GM12875 (cell line): Measurements from ENCODE around the gene ISL2.
"Not testable (repeated sequence)": the region's sequence is repeated elsewhere in the genome, so short reads cannot be mapped to it uniquely, and the experiment has no call there.

ENCODE experiments used
- H3K4me3 ChIP-seq: one replicate; pipeline ENCODE4 v1.5.1; 2011; ENCODE audit warnings: low read depth, low read length, control low read depth
- TF ChIP-seq, protein P1 (sequence below): IDR thresholded peaks from 2 replicates; pipeline ENCODE4 v1.5.1; 2011; ENCODE audit warnings: low read depth, mild to moderate bottlenecking, control low read depth, inconsistent platforms, low read length, moderate library complexity, borderline replicate concordance; ENCODE audit not compliant: insufficient read depth

ISL2 gene

DNA sequence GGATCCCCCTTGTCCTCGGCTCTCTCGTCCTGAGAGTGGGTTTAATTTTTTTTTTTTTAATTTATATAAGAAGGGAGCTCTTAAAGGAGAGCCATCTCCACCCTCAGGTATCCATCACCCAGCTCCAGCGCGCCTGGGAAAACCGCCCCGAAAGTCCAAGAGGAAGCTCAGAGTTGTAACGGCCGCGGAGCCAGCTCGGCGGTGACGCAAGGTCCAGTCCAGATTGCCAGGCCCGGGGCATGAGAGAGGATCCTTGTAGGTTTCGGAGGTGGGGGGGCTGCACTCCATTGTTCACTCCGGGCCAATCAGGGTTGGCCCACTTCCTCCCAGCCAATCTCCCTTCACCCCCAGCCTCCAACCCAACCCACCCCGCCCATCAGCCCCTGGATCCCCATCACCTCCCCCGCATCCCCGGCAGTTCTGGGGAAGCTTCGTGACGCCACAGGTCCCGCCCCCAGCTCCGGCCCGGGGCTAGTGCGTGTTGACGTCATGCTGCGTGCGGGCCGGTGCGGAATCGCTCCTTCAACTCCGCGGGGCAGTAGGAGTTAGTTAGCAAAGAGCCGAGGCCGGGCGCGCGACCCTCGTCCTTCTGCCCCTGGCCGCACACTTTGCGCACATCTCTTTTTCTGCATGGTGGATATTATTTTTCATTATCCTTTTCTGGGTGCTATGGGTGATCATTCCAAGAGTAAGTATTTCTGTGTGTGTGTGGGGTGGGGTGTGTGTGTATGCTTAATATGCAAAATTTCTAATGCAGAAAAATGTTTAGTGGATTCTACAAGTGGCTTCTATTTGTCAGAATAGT lies at the start of gene ISL2:
ISL2 (plus strand) TSS at position 520 of the 805 bp plus-strand sequence; CDS start at position 631, 111 bp downstream.
- TF ChIP-seq, protein P1, sequence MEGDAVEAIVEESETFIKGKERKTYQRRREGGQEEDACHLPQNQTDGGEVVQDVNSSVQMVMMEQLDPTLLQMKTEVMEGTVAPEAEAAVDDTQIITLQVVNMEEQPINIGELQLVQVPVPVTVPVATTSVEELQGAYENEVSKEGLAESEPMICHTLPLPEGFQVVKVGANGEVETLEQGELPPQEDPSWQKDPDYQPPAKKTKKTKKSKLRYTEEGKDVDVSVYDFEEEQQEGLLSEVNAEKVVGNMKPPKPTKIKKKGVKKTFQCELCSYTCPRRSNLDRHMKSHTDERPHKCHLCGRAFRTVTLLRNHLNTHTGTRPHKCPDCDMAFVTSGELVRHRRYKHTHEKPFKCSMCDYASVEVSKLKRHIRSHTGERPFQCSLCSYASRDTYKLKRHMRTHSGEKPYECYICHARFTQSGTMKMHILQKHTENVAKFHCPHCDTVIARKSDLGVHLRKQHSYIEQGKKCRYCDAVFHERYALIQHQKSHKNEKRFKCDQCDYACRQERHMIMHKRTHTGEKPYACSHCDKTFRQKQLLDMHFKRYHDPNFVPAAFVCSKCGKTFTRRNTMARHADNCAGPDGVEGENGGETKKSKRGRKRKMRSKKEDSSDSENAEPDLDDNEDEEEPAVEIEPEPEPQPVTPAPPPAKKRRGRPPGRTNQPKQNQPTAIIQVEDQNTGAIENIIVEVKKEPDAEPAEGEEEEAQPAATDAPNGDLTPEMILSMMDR, result no peak
- peak within 1 kb of the TSS; percentile 62 for H3K4me3 ChIP-seq

DNA sequence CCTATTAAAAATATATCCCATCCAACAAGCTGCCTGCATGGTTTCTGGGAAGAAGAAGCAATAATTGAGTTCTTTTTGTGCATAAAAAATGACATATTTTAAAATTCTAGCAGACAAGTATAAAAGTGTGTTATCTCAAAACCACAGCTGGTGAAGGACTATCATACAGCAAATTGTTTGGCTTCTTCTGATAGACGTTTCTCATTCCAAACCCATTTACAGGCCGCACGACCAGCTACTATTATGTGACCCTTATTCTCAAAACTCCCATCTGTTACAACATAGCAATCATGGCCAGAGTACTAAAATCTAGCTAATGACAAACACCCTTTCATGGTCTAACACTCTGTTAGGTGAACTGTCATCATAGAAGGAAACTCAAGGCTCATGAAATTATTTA lies 47.0 kb upstream of the ISL2 start:
- H3K4me3 ChIP-seq, result no peak overlapping the region
- TF ChIP-seq, protein P1, result no peak

DNA sequence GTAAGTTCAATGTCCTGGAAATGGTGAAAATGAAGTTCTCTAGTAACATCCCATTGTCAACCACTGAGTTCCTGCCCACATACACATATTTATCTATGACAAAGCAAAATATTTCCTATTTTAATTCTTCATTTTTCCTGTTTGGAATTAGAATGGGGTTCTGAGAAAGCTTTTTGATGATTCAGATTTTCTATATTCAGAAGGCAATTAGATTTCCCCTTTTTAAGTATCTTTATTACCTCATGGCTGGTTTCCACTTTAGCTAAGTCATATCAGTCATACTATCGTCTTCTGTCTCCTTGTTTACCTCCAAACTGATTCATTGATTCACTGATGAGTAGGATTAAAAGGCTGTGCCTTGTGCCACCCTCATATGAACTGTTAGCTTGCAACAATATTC lies 43.2 kb upstream of the ISL2 start:
- TF ChIP-seq, protein P1, result no peak
- no peak overlapping the region for H3K4me3 ChIP-seq

DNA sequence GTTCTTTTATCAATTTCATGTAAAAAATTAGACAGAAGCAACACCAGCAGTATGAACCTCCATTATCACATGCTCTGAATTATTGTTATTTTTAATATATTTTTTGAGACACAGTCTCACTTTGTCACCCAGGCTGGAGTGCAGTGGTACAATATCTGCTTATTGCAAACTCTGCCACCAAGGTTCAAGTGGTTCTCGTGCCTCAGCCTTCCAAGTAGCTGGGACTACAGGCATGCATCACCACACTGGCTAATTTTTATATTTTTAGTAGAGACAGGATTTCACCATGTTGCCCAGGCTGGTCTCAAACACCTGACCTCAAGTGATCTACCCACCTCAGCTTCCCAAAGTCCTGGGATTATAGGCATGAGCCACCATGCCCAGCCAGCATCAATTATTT lies 42.1 kb upstream of the ISL2 start:
- H3K4me3 ChIP-seq, result not testable (repeated sequence)

DNA sequence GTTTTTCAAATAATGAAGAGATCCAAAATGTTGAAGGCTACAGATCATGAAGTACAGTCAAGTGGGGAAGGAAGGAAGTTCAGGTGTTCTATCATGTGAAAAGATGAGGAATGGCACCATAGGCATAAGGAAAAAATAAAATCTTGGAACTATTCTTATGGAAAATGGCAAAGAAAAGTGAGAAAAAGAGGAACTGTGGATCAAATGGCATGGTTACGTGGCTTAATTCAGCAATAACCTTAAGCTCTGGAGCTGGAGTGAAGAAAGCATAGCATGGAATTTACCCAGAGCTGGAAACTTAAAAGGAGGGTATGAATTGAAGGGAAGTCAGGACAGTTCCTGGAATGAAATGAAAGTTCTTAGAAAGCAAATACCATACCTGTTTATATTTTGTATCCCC lies 39.7 kb upstream of the ISL2 start:
- no peak overlapping the region for H3K4me3 ChIP-seq
- TF ChIP-seq, protein P1, result no peak

DNA sequence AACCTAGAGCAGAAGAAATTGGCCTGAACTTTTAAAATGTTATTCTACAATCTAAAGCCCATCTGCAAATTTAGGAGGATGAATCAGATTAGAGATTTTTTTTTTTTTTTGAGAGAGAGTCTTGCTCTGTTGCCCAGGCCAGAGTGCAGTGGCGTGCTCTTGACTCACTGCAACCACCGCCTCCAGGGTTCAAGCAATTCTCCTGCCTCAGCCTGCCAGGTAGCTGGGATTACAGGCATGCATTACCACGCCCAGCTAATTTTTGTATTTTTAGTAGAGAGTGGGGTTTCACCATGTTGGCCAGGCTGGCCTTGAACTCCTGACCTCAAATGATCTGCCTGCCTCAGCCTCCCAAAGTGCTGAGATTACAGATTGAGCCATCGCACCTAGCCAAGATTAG lies 38.6 kb upstream of the ISL2 start:
- not testable (repeated sequence) for H3K4me3 ChIP-seq

DNA sequence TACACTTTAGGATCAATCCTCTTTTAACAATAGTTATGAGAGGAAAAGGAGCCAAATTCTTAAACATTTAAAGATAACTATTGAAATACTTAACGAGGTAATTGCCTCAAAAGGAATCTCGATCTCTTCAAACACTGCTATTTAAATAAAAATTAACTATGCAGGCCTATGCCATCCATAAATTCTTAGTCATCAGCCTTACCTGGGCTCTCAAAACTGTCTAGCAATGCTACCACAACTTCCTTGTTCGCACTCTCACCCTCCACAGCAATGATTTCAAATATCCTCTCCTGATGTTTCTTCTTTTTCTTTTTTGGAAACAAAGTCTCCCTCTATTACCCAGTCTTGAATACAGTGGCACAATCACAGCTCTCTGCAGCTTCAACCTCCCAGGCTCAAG lies 37.6 kb upstream of the ISL2 start:
- H3K4me3 ChIP-seq, result no peak overlapping the region
- TF ChIP-seq, protein P1, result no peak

DNA sequence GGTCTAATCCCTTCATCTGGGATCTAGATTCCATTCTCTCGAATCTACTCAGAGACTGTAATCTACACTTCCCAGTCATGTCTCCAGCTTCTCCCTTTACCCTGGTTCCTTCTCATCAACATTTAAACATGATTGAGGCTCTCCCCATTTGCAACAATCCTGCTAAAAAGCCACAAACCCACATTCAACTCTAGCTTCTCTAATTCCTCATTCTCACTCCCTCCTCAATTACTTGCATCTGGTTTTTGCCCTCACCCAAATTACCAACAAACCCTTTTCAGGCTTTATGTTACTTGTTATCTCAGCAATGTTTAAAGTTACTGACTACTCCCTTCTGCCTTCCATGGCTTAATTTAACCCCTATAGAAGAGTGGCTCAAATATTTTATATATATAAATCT lies 36.8 kb upstream of the ISL2 start:
- TF ChIP-seq, protein P1, result no peak

More for the DNA sequence above, 36.8 kb upstream of the ISL2 start:
- no peak overlapping the region for H3K4me3 ChIP-seq
